Measurements from ENCODE around the gene CSRNP2.

DNA sequence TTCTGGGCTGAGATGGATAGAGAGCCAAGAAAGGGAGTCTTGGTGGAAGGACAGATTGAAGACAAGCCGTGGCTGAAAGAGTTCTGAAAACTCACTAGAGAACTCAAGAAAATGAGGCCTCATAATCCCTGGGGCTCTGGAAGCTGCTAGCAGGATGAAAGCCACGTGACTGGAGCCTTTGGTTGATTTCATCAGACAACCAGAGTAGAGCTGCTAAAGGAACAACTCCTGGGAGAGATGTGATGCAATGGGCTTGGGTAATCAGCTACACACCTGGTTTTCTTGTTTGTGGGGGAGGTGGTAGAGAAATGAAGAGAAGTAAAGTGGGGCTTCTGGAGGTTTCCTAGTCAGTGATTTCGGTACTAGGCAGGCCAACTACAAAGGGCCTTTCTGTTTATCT, 13.4 kb downstream of the CSRNP2 start:
- TF ChIP-seq, protein P1, sequence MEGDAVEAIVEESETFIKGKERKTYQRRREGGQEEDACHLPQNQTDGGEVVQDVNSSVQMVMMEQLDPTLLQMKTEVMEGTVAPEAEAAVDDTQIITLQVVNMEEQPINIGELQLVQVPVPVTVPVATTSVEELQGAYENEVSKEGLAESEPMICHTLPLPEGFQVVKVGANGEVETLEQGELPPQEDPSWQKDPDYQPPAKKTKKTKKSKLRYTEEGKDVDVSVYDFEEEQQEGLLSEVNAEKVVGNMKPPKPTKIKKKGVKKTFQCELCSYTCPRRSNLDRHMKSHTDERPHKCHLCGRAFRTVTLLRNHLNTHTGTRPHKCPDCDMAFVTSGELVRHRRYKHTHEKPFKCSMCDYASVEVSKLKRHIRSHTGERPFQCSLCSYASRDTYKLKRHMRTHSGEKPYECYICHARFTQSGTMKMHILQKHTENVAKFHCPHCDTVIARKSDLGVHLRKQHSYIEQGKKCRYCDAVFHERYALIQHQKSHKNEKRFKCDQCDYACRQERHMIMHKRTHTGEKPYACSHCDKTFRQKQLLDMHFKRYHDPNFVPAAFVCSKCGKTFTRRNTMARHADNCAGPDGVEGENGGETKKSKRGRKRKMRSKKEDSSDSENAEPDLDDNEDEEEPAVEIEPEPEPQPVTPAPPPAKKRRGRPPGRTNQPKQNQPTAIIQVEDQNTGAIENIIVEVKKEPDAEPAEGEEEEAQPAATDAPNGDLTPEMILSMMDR (IDR thresholded peaks at IDR 0.05): no peak
- no peak for TF ChIP-seq POLR2A (IDR thresholded peaks at IDR 0.05)

Data from lower leg skin (tissue), 3 donors.